HG03175 (cell line): ENCODE measurements around the gene ANO2.

Experiments used
- ATAC-seq: cut with Tn5 transposase; IDR thresholded peaks from one replicate; pipeline ENCODE4 v1.9.1; 2021; ENCODE audit warnings: mild to moderate bottlenecking, moderate library complexity; ENCODE audit not compliant: unreplicated experiment

Gene ANO2

DNA sequence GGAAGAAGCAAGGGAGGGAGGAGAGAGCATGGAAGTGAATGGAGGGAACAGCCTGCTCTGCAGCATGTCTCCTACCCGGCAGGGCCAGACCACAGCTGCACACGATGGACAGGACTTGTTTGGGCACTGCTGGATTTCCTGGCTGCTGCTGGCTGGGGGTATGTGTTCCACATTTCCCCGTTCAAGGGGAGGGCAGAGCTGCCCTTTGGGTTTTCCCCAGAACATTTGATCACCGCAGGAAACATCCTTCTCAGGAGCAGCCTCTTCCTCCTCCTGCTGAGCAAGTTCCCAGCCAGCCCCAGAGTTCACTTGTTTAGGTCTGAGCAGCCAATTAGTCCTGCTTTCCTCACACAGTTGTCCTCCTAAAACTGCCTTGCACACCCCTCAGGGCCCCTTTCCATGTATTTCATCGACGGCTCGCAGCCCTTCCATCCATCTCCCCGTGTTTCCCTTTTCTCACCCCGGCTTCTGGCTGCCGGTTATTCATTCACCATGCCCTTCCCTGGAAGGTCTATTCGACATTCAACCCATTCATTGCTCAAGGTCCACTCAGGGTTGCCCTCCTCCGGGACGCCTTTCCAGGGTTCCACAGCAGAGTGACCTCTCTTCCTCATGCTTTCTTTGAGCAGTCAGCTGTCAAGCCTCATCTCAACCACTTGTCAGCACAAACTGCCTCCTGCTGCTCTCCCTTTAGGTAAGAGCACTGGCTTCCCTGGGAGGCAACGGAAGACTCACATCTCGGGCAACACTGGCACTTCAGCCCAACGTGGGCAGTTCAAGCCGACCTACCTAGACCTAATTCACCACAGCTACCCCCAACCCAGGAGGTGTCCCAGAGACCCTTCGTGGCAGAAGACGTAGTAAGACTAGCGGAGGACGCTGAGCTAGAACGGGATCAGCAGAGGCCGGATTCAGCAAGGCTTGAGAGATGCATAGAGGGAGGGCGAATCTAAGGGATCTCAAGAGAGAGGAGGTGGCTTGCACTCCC is 20.1 kb upstream of the ANO2 start:
- ATAC-seq, result no peak

DNA sequence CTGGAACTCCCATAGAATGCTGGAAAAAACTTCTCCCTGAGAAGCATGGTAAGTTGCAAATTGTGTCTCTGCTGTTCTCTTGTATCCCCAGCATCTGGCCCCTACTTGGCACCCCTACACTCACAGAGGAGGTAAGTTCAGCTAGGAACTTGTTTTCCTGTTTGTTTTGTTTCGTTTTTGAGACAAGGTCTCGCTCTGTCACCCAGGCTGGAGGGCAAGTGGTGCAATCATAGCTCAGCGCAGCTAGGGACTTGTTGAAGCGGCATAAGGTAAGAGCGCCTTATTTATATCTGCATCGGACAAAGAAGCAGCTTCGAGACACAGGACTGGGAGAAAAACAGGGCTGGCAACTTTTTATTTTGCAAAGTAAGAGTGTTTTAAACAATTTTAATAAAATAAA is 18.5 kb upstream of the ANO2 start:
- no peak for ATAC-seq

DNA sequence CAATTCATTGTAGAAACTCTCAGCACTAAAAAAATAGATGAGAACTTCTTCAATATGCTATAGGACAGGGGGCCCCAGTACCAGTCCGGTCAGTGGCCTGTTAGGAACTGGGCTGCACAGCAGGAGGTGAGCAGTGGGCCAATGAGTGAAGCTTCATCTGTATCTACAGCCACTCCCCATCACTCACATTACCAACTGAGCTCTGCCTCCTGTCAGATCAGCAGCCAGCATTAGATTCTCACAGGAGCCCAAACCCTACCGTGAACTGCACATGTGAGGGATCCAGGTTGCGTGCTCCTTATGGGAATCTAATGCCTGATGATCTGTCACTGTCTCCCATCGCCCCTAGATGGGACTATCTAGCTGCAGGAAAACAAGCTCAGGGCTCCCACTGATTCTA is 15.7 kb upstream of the ANO2 start:
- no peak for ATAC-seq

GRCh38 chr12:5956987-5957386 is 11.9 kb upstream of the ANO2 start:
- ATAC-seq, result no peak

DNA sequence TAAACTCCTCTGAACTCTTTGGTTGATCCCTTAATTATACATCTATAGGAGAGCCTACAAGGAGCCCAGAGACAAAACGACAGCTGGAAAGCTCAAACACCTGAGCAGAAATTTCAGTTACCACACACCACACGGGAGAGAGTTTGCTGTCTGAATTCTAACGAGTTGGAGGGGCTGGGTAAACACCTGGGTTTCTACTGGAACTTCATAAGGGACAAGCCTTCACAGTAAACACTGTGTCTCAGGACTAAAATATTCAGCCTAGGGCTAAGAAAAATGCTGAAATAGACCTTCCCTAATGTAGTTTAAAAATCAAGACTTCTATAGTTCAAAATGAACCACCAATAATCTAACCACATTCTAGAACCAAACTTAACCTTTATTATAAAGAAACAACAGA is 9.6 kb upstream of the ANO2 start:
- no peak for ATAC-seq

DNA sequence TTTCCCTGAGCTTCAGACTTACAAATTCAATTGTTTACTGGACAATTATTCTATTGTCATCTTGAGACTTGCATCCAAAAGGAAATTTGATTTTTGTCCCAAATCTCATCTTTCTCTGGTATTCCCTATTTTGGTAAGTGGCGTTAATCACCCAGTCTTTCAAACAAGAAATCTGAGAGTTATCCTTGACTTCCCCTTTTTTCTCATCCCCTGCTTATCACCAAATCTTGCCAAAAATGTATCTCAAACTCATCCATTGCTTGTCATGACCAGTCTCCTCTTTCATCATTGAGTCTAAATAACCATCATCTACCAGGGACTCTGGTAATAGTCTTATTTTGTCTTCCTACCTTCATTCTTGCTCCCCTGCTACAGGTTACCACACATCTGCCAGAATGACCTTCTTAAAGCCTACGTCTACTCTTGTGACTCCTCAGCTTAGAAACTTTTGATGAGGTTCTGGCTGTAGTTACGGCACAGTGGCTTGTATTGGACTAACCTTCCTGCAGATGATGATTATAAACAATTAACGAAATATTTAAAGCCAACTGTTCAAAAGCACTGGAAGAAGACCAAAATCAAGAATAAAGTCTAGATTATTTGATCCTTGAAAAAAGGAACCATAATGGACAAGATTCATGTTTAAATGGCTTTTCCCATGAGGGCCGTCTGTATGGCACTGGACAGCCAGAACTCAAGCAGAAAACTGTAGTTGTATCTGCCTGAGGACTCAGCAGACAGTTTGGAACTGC is 9.0 kb upstream of the ANO2 start:
- no peak for ATAC-seq

GRCh38 chr12:5952031-5952430 is 7.0 kb upstream of the ANO2 start:
- no peak for ATAC-seq

- ATAC-seq, result no peak
These were observed 3.6 kb upstream of the ANO2 start for GRCh38 chr12:5948696-5949095.

- ATAC-seq, result no peak
These were observed 1.9 kb upstream of the ANO2 start for GRCh38 chr12:5947006-5947405.

GRCh38 chr12:5946388-5946787 is 1.3 kb upstream of the ANO2 start:
- ATAC-seq, result no peak

GRCh38 chr12:5944688-5945070 is 380 bp downstream of the ANO2 start:
- ATAC-seq, result no peak

GRCh38 chr12:5944053-5944452 is 1.0 kb downstream of the ANO2 start:
- no peak for ATAC-seq

DNA sequence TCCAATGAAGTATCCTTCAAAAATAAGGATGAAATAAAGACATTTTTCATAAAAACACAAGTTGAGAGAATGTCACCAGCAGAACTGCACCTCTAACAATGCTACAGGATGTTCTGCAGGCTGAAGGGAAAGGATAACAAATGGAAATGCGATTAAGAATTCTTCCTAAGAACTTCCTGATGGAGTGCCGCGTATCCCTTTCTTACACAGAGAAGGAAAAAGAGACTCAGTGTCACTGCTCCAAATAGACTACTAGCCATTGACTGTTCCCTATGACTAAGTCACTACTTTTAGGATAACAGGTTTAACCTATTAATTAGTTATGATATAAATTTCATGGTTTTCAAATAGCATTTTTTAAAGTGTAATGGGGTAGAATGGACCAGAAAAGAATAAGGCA is 3.2 kb downstream of the ANO2 start:
- no peak for ATAC-seq

- ATAC-seq, result no peak
These were observed 17.1 kb downstream of the ANO2 start for GRCh38 chr12:5927732-5928516.

DNA sequence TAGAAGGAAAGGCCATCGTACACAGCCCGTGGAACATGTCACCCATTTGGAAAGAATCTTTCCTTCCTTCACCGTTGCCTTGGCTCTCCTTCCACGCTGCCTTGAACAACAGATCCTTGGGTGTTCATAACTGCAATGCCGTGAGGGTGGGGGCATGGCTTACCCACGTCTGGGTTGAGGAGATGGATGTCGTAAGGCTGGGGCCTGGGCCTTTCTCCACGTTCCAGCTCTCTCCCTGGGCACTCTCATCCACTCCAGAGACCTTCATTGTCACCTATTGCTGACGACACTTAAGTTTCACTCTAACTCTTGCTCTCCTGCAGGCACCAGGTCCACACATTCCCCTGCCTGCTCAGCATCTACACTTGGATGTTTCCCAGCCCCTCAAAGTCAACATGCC is 19.4 kb downstream of the ANO2 start:
- no peak for ATAC-seq

- ATAC-seq, result no peak
These were observed 20.7 kb downstream of the ANO2 start for GRCh38 chr12:5924342-5924741.

- no peak for ATAC-seq
These were observed 21.3 kb downstream of the ANO2 start for GRCh38 chr12:5923751-5924150.

DNA sequence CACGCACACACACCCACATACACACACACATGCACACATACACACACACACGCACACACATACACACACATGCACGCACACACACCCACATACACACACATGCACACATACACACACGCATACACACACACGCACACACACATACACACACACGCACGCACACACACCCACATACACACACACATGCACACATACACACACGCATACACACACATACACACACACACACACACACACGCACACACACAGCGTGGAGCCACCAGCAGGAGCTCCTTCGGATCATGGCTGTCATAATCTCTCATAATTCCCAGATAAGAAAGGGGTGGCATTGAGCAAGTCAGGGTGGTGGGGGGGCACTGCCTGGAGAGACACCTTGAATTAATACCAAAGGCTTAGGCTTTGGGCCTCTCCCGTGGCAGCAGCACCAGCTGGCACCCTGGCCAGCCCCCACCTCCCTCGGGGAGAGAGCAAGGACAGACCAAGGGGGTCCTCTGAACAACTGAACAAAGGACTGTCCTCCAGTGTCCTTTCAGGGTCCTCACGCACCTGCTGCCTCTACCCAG is 21.9 kb downstream of the ANO2 start:
- no peak for ATAC-seq

DNA sequence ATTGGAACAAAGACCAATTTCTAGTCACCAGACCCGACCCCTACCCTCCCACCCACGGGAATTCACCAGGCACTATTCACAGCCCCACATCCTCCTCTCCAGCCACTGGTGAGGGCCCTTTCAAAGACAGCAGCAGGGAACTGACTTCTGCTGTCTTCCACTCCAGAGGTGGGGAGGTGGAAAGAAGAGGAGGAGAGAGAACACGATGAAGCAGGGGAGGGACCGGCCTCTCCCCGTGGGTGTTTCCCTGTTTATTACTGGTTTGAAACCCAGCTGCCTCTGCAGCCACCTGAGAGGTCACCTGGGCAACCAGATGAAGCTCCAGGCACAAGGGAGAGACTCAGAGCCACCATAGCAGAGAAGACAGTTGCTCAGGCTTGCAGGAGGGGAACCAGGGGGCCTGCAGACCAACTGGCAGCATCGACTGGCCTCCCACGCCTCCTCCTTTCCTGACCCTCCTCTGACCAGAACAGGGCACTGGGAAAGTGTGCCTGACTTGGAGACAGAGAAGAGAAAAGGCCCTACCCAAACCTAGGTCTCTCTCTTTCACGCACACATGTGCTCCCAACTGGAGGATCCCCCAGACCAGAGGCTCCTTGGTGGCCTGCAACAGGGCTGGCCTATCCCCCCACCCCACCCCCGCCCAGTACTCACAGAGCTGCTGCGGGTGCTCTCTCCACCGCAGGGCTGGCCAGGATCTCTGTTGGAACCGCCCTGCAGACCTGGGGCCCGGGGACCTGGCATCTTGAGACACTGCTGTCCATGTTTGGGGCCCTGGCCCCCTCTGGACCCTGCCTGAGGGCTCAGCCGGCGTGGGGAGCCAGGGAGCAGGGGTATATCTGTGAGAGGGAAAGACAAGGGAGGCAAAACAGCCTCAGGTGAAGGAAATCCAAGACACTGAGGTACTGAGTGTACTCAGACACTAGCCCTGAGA is 22.8 kb downstream of the ANO2 start:
- no peak for ATAC-seq
